Activated T-cell treated with anti-CD3 and anti-CD28 coated beads, Interleukin-2, amount 50 U/mL, for 4 hours (primary cell): ENCODE measurements around the gene CDO1. TPM values are rescaled to one million over a fixed set of nuclear protein-coding genes. Genes with fewer than 3 reads are reported as not detected.
"Not testable (repeated sequence)": the region's sequence is repeated elsewhere in the genome, so short reads cannot be mapped to it uniquely, and the experiment has no call there.

Experiments
- ATAC-seq, 2 donors: fragments of 200-7000 bp; cut with Tn5 transposase; one replicate each; pipeline ENCODE4 v1.10.0; 2021
- DNase-seq: peaks from one replicate; pipeline ENCODE4 v3.0.0-alpha.2; 2020
- H3K27me3 Mint-ChIP-seq: one replicate; pipeline ENCODE4 v1.8.0; 2021; ENCODE audit warnings: low read depth, mixed read lengths
- H3K36me3 Mint-ChIP-seq: one replicate; pipeline ENCODE4 v1.8.0; 2022; ENCODE audit warnings: mixed read lengths; ENCODE audit not compliant: insufficient read depth
- H3K4me1 Mint-ChIP-seq: one replicate; pipeline ENCODE4 v1.8.0; 2021; ENCODE audit warnings: low read depth, mixed read lengths
- H3K4me3 Mint-ChIP-seq: one replicate; pipeline ENCODE4 v1.8.0; 2021; ENCODE audit warnings: mild to moderate bottlenecking, moderate library complexity, mixed read lengths
- H3K9me3 Mint-ChIP-seq: one replicate; pipeline ENCODE4 v1.8.0; 2021; ENCODE audit warnings: mixed read lengths
- total RNA-seq, 3 donors: library from RNA; stranded (reverse); gene quantifications; one replicate each; pipeline ENCODE4 v1.2.1, GENCODE V29; 2021

Gene CDO1
- total RNA-seq, 3 donors from 2014 or later: 0.26 to 0.28 TPM; not detected in 1

DNA sequence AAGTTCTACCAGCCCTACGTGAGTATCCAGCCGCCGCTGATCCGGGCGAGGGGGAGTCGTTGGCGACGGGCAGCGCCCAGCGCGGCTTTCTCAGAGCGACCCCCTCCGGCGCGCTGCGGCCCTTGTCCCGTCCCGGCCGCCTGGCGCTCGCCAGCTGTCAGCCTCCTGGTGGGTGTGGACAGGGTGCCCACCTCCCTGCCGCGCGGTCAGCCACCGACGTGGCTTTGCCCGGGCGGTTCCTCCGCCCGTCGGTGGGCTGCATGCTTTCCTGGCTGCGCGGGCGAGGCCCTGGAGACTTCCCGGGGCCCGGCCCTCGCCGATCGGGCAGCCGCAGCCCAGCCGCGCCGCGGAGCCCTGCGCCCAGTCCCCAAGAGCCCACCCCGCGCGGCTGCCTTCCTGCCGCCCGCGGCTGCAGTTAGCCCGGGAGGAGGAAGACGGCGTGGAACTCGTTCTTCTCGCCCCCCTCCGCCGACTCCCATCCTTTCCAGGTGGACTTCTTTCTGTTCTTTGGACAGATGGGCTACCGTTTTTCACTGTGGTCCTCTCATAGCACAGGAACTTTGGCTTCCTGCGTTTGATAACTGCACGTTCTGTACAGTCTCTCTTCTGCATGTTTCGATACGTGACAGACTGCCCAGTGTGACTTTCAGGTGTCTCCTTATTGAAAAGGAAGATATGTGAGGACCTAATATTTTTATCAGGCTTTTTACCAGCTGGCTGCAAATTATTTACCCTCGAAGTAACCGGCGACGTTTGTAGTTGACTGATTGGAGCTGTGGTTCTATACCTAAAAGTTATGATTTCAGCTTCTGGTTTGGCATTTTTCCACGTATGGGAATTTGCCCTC, 25.9 kb upstream of the CDO1 start:
- peak; percentile 8 for DNase-seq

GRCh38 chr5:115841382-115842088, 25.1 kb upstream of the CDO1 start, which contains the start of the genes AP3S1 and ATG12:
Gene AP3S1, plus strand, starts transcription at chr5:115841935. Its CDS starts 103 bp downstream, at chr5:115842038.
Gene ATG12, minus strand, starts transcription at chr5:115841565. Its CDS starts 13 bp downstream, at chr5:115841552.
- peak; percentile 86 for DNase-seq
- Mint-ChIP-seq H3K27me3 (no peaks in the 10 kb centered on the region), H3K36me3 (peaks cover 12% of the 10 kb centered on the region), H3K9me3 (no peaks in the 10 kb centered on the region), H3K4me1 (peaks cover 57% of the 10 kb centered on the region), H3K4me3 (peak within 1 kb of the TSS; percentile 96)
- peak; percentile 88 to 90 for ATAC-seq

More for the DNA sequence above, 25.9 kb upstream of the CDO1 start:
- Mint-ChIP-seq H3K36me3 (peaks cover 8% of the 10 kb centered on the region), H3K9me3 (no peaks in the 10 kb centered on the region), H3K4me1 (peaks cover 57% of the 10 kb centered on the region), H3K27me3 (no peaks in the 10 kb centered on the region), H3K4me3 (peak overlapping the region; percentile 96)
- peak; percentile 31 to 44 for ATAC-seq

DNA sequence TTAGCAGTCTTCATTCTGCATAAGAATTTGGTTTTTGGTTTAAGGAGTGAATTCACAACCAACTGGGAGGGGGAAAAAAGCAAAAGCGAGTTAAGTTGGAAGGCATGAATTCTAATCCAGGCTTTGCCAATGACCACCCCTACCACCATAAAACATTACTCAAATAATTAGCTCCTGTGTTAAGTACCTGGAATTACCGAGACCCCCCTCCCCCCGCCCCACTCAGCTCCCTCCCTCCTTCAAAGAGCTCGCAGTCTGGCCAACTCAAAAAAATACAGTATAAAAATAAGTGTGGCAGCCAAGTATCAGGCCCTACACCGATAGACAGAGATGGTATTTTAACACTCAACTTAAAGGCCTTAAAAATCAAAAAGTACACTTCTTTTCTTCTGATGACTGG, 24.4 kb upstream of the CDO1 start:
- DNase-seq (no peak), ATAC-seq (no peak)
- Mint-ChIP-seq H3K9me3 (no peaks in the 10 kb centered on the region), H3K36me3 (peaks cover 17% of the 10 kb centered on the region), H3K4me3 (peak overlapping the region; percentile 96), H3K4me1 (peaks cover 57% of the 10 kb centered on the region), H3K27me3 (no peaks in the 10 kb centered on the region)

- Mint-ChIP-seq H3K4me1 (peaks cover 52% of the 10 kb centered on the region), H3K27me3 (no peaks in the 10 kb centered on the region), H3K4me3 (peak overlapping the region; percentile 96), H3K36me3 (peaks cover 33% of the 10 kb centered on the region), H3K9me3 (no peaks in the 10 kb centered on the region)
- DNase-seq: peak; percentile 5
- no peak for ATAC-seq
Observed at GRCh38 chr5:115838885-115839518, 22.5 kb upstream of the CDO1 start.

- Mint-ChIP-seq H3K27me3 (no peaks in the 10 kb centered on the region), H3K36me3 (peaks cover 45% of the 10 kb centered on the region), H3K4me3 (no peak overlapping the region), H3K4me1 (peaks cover 34% of the 10 kb centered on the region), H3K9me3 (no peaks in the 10 kb centered on the region)
- ATAC-seq: no peak
- DNase-seq: no peak
Observed at GRCh38 chr5:115835481-115835880, 19.0 kb upstream of the CDO1 start.

DNA sequence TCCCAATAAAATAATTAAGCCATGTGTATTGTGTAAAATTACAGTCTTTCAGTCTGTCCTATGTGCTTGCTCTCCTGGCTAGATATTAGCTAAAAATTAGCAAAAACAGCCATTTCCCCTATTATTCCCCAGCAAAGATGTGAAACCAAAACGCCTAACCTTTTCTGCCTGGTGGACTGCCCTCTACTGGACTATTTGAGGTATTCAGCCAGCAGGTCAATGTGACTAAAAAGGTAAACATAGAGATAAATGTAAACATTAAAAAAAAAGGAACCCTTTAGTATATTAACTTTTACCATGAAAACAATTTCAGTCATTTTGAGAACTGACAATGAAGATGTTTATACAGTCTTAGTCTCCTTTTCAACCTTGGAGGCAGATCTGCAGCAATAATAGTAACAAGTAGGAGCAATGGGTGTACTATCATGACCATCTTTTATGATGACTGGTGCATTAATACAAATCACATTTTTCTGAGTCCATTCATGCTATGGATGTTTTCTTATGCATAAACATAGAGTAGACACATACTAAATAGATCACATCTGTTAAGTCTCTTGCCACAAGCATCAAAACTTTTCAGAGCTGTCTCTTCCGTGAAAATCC, 14.8 kb upstream of the CDO1 start:
- ATAC-seq: no peak

GRCh38 chr5:115829913-115830312, 13.5 kb upstream of the CDO1 start:
- ATAC-seq (no peak), DNase-seq (no peak)
- Mint-ChIP-seq H3K4me3 (no peak overlapping the region), H3K9me3 (peaks cover 12% of the 10 kb centered on the region), H3K36me3 (peaks cover 31% of the 10 kb centered on the region), H3K4me1 (peaks cover 5% of the 10 kb centered on the region), H3K27me3 (no peaks in the 10 kb centered on the region)

More for the DNA sequence above, 14.8 kb upstream of the CDO1 start:
- H3K36me3 Mint-ChIP-seq: peaks cover 44% of the 10 kb centered on the region
- no peaks in the 10 kb centered on the region for H3K27me3 Mint-ChIP-seq
- no peak overlapping the region for H3K4me3 Mint-ChIP-seq
- peaks cover 7% of the 10 kb centered on the region for H3K4me1 Mint-ChIP-seq
- peaks cover 7% of the 10 kb centered on the region for H3K9me3 Mint-ChIP-seq
- peak; percentile 5 for DNase-seq

DNA sequence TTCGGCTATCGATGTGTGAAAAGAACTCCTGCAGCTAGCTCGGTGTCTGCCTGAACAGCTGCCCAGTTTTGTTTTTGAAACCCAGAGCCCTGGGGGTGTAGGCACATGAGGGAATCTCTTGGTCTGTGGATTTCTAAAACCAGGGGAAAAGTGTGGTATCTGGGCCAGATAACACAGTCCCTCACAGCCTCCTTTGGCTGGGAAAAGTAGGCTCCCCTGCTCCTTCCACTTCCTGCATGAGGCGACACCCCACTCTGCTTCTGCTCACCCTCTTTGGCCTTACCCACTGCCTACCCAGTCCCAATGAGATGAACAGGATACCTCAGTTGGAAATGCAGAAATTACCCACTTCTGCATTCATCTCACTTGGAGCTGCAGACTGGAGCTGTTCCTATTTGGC, 9.5 kb upstream of the CDO1 start:
- Mint-ChIP-seq H3K9me3 (peaks cover 12% of the 10 kb centered on the region), H3K4me3 (no peak overlapping the region), H3K4me1 (no peaks in the 10 kb centered on the region), H3K36me3 (peaks cover 13% of the 10 kb centered on the region), H3K27me3 (peaks cover 5% of the 10 kb centered on the region)
- ATAC-seq (no peak), DNase-seq (no peak)

DNA sequence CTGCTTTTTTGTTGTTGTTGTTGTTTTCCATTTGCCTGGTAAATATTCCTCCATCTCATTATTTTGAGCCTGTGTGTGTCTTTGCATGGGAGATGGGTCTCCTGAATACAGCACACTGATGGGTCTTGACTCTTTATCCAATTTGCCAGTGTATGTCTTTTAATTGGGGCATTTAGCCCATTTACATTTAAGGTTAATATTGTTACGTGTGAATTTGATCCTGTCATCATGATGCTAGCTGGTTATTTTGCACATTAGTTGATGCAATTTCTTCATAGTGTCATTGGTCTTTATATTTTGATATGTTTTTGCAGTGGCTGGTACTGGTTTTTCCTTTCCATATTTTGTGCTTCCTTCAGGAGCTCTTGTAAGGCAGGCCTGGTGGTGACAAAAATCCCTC, 8.5 kb upstream of the CDO1 start:
- H3K9me3 Mint-ChIP-seq: peaks cover 12% of the 10 kb centered on the region
- H3K36me3 Mint-ChIP-seq: peaks cover 13% of the 10 kb centered on the region
- not testable (repeated sequence) for H3K4me3 Mint-ChIP-seq, ATAC-seq, DNase-seq, H3K4me1 Mint-ChIP-seq
- peaks cover 12% of the 10 kb centered on the region for H3K27me3 Mint-ChIP-seq

DNA sequence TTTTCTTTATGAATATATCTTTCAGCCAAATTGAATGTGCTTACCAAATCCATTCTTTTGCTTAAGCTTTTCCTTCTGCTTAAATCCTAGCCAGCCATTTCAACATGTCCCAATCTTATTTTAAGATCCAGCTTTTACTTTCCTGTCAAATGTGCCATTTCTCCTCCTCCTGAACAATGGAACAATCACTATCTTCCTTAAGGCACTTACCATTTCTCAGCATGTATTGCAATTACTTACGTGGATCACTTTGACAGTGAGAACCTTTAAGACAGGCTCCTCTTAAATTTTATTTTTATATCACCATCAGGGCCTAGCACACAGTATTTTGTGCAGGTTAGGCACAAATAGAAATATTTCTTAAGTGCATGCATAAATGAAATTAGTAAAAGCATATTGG, 4.4 kb upstream of the CDO1 start:
- Mint-ChIP-seq H3K9me3 (peaks cover 5% of the 10 kb centered on the region), H3K4me1 (peaks cover 7% of the 10 kb centered on the region), H3K4me3 (no peak overlapping the region), H3K36me3 (no peaks in the 10 kb centered on the region), H3K27me3 (peaks cover 38% of the 10 kb centered on the region)
- DNase-seq (no peak), ATAC-seq (no peak)

DNA sequence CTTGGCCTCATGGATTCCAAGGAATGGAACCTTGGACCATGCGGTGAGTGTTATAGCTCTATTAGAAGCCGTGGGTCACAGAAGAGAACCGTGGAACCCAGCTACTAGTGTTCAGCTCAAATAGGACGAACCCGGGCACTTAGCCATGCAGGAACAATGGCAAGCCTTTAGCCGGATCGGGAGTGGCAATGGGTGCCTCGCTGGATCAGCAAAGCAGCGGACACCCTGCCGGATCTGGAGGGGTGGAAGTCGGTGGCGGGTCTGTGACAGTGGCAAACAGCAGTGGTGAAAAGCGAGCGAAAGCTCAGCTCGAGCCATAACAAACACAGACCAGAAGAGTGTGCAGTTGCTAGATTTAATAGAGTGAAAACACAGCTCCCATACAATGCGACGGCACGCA, 2.4 kb upstream of the CDO1 start:
- no peaks in the 10 kb centered on the region for H3K36me3 Mint-ChIP-seq
- H3K9me3 Mint-ChIP-seq: no peaks in the 10 kb centered on the region
- peaks cover 57% of the 10 kb centered on the region for H3K27me3 Mint-ChIP-seq
- ATAC-seq: no peak
- DNase-seq: no peak
- peaks cover 17% of the 10 kb centered on the region for H3K4me1 Mint-ChIP-seq
- no peak overlapping the region for H3K4me3 Mint-ChIP-seq

DNA sequence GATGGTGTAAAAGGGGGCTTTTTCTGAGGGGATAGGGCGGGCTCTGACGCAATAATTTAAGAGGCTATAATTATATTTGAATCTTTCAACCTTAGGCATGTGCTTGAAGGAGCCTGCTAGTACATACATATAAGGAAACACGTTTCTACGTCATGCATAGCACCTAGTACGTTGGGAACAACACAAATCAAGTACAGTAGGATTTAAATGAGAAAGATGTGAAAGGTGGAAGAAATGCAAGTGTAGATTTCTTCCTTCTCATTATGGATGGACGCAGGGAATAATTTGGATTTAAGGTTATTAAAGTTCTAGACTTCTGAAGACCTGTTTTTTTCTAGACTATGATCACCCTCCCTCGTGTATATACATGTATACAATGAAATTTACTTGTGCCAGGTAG, 927 bp upstream of the CDO1 start:
- Mint-ChIP-seq H3K4me3 (no peak overlapping the region), H3K27me3 (peaks cover 63% of the 10 kb centered on the region), H3K9me3 (no peaks in the 10 kb centered on the region), H3K36me3 (no peaks in the 10 kb centered on the region), H3K4me1 (peaks cover 17% of the 10 kb centered on the region)
- ATAC-seq (no peak), DNase-seq (no peak)

GRCh38 chr5:115815693-115816225, 700 bp downstream of the CDO1 start:
- Mint-ChIP-seq H3K36me3 (no peaks in the 10 kb centered on the region), H3K4me1 (peaks cover 17% of the 10 kb centered on the region), H3K27me3 (peaks cover 66% of the 10 kb centered on the region), H3K9me3 (no peaks in the 10 kb centered on the region), H3K4me3 (peak overlapping the region; percentile 64)
- ATAC-seq (peak; percentile 17 to 22), DNase-seq (no peak)
